HL-60/S4 treated with phorbol 12-myristate 13-acetate at 8.2 ng/mL for 4 days and 3 days (cell line): ENCODE measurements around the gene CCDC152.
"Not testable (repeated sequence)": the region's sequence is repeated elsewhere in the genome, so short reads cannot be mapped to it uniquely, and the experiment has no call there.

Source experiments
- in situ Hi-C: fragments of 300-500 bp; cut with MboI; formaldehyde crosslinking; loops from 2 replicates; pipeline ENCODE4 v1.15.0; 2022; ENCODE audit warnings: low sequenced_read_pairs

CCDC152 gene

GRCh38 chr5:42843675-42844292, 87.2 kb downstream of the CCDC152 start:
- in situ Hi-C loops: no loop called here

GRCh38 chr5:42844408-42844807, 87.8 kb downstream of the CCDC152 start:
- in situ Hi-C loops: not testable (repeated sequence)

GRCh38 chr5:42848545-42848944, 91.9 kb downstream of the CCDC152 start:
- in situ Hi-C loops: no loop called here

GRCh38 chr5:42851481-42851880, 94.9 kb downstream of the CCDC152 start:
- in situ Hi-C loops: no loop called here
